ENCODE results near the gene PAH. TPM values are rescaled to one million over a fixed set of nuclear protein-coding genes. Genes with fewer than 3 reads are reported as not detected.

PAH gene
- total and polyA plus RNA-seq, 2 donors (not counting 3 experiments of a cell fraction or from before 2014, with no cell fraction given) = not detected

DNA sequence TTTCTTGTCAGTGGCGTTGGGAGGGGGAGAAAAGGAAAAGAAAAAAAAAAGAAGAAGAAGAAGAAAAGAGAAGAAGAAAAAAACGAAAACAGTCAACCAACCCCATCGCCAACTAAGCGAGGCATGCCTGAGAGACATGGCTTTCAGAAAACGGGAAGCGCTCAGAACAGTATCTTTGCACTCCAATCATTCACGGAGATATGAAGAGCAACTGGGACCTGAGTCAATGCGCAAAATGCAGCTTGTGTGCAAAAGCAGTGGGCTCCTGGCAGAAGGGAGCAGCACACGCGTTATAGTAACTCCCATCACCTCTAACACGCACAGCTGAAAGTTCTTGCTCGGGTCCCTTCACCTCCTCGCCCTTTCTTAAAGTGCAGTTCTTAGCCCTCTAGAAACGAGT, 42.3 kb upstream of the PAH start:
- no peak overlapping the region for H3K4me3 ChIP-seq (replicated peaks in 1 of 3; ENCODE audit: insufficient read depth in 1 of 3, low read depth in 1 of 3, low read length in 3 of 3)
- FAIRE-seq (no peak), DNase-seq (ENCODE audit: low read depth, low spot score) (no peak)
- ChIA-PET POLR2A (interaction anchor here (0.7 kb wide), 1 partner anchor 11 kb away, joined by 3 read pairs; no protein-coding TSS in a partner anchor), CTCF (interaction anchor here (2.0 kb wide), 1 partner anchor 11 kb away, joined by 7 read pairs; no protein-coding TSS in a partner anchor)
- peaks cover 53 to 83% of the 10 kb centered on the region in 2 experiments for H3K27me3 ChIP-seq (ENCODE audit: control insufficient read depth in 2 of 2, insufficient read depth in 2 of 2, low read length in 2 of 2)
- no peak overlapping the region for H3K9ac ChIP-seq (replicated peaks; ENCODE audit: extremely low read depth, insufficient read depth, low read length)
- no peaks in the 10 kb centered on the region for H3K9me1 ChIP-seq (replicated peaks; ENCODE audit: control insufficient read depth, extremely low read depth, insufficient read depth, low read length)
- H2AFZ ChIP-seq (ENCODE audit: low read depth, low read length) = no peak overlapping the region
- dilution Hi-C loops (cut with MboI; ENCODE audit: extremely low pct_ligation_motif_present, low sequenced_read_pairs) (no loop called here), intact Hi-C loops (cut with micrococcal nuclease) (no loop called here)
- H3K79me2 ChIP-seq (ENCODE audit: control insufficient read depth, insufficient read depth, low read length) = no peaks in the 10 kb centered on the region
- no peak overlapping the region for H3K27ac ChIP-seq (ENCODE audit: insufficient read depth, low read depth, low read length)
- TF ChIP-seq POLR2AphosphoS5 (IDR thresholded peaks at IDR 0.05; ENCODE audit: insufficient read depth, low read depth, low read length) = no peak
- no peaks in the 10 kb centered on the region for H3K9me3 ChIP-seq (replicated peaks; ENCODE audit: control insufficient read depth, insufficient read depth, low read length)
- no peaks in the 10 kb centered on the region for H3K36me3 ChIP-seq (ENCODE audit: control insufficient read depth in 2 of 2, extremely low read depth in 1 of 2, insufficient read depth in 2 of 2, low read length in 2 of 2)
- peaks cover 4% of the 10 kb centered on the region for H3K4me1 ChIP-seq (ENCODE audit: control insufficient read depth, extremely low read depth, insufficient read depth, low read length)
- H3K4me2 ChIP-seq (ENCODE audit: insufficient read depth, low read length) = no peak overlapping the region
- BruUV-seq (replicated peaks) = no TSS peak
- no peaks in the 10 kb centered on the region for H4K20me1 ChIP-seq (replicated peaks; ENCODE audit: control insufficient read depth, extremely low read depth, insufficient read depth, low read length)

GRCh38 chr12:102958830-102959176, 41.8 kb upstream of the PAH start:
- H3K4me2 ChIP-seq (ENCODE audit: insufficient read depth, low read length) = no peak overlapping the region
- no peaks in the 10 kb centered on the region for H3K79me2 ChIP-seq (ENCODE audit: control insufficient read depth, insufficient read depth, low read length)
- no peaks in the 10 kb centered on the region for H4K20me1 ChIP-seq (replicated peaks; ENCODE audit: control insufficient read depth, extremely low read depth, insufficient read depth, low read length)
- ChIA-PET POLR2A (no interaction called here), CTCF (interaction anchor here (2.0 kb wide), 1 partner anchor 10 kb away, joined by 7 read pairs; no protein-coding TSS in a partner anchor)
- H3K9me3 ChIP-seq (replicated peaks; ENCODE audit: control insufficient read depth, insufficient read depth, low read length) = no peaks in the 10 kb centered on the region
- no peaks in the 10 kb centered on the region for H3K36me3 ChIP-seq (ENCODE audit: control insufficient read depth in 2 of 2, extremely low read depth in 1 of 2, insufficient read depth in 2 of 2, low read length in 2 of 2)
- FAIRE-seq (no peak), DNase-seq (ENCODE audit: low read depth, low spot score) (no peak)
- peaks cover 51 to 79% of the 10 kb centered on the region in 2 experiments for H3K27me3 ChIP-seq (ENCODE audit: control insufficient read depth in 2 of 2, insufficient read depth in 2 of 2, low read length in 2 of 2)
- TF ChIP-seq POLR2A (IDR thresholded peaks at IDR 0.05; ENCODE audit: low read depth, low read length) = no peak
- TF ChIP-seq, protein P1, sequence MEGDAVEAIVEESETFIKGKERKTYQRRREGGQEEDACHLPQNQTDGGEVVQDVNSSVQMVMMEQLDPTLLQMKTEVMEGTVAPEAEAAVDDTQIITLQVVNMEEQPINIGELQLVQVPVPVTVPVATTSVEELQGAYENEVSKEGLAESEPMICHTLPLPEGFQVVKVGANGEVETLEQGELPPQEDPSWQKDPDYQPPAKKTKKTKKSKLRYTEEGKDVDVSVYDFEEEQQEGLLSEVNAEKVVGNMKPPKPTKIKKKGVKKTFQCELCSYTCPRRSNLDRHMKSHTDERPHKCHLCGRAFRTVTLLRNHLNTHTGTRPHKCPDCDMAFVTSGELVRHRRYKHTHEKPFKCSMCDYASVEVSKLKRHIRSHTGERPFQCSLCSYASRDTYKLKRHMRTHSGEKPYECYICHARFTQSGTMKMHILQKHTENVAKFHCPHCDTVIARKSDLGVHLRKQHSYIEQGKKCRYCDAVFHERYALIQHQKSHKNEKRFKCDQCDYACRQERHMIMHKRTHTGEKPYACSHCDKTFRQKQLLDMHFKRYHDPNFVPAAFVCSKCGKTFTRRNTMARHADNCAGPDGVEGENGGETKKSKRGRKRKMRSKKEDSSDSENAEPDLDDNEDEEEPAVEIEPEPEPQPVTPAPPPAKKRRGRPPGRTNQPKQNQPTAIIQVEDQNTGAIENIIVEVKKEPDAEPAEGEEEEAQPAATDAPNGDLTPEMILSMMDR (IDR thresholded peaks at IDR 0.05; ENCODE audit: extremely low read depth in 1 of 2, insufficient read depth in 1 of 2, low read depth in 1 of 2, low read length in 2 of 2) = no peak
- TF ChIP-seq JUN (IDR thresholded peaks at IDR 0.05; ENCODE audit: borderline replicate concordance, insufficient read depth, insufficient read length, low read depth) = no peak
- TF ChIP-seq EZH2 (IDR thresholded peaks at IDR 0.05; ENCODE audit: borderline replicate concordance, low read depth, low read length, severe bottlenecking) = no peak
- TF ChIP-seq POLR2AphosphoS5 (IDR thresholded peaks at IDR 0.05; ENCODE audit: insufficient read depth, low read depth, low read length) = no peak
- TF ChIP-seq, protein P2, sequence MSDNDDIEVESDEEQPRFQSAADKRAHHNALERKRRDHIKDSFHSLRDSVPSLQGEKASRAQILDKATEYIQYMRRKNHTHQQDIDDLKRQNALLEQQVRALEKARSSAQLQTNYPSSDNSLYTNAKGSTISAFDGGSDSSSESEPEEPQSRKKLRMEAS (IDR thresholded peaks at IDR 0.05; ENCODE audit: insufficient read depth, insufficient read length) = no peak
- no peak for TF ChIP-seq GATA2 (IDR thresholded peaks at IDR 0.05; ENCODE audit: insufficient read depth, insufficient read length, low read depth, low read length)
- no peak for TF ChIP-seq MYC (IDR thresholded peaks at IDR 0.05; ENCODE audit: low read depth, low read length)
- no peak for TF ChIP-seq FOS (IDR thresholded peaks at IDR 0.05; ENCODE audit: borderline replicate concordance, insufficient read depth, low read length)
- BruUV-seq (replicated peaks) = no TSS peak
- H3K9me1 ChIP-seq (replicated peaks; ENCODE audit: control insufficient read depth, extremely low read depth, insufficient read depth, low read length) = no peaks in the 10 kb centered on the region
- H3K4me1 ChIP-seq (ENCODE audit: control insufficient read depth, extremely low read depth, insufficient read depth, low read length) = peaks cover 4% of the 10 kb centered on the region
- H3K4me3 ChIP-seq (replicated peaks in 1 of 3; ENCODE audit: insufficient read depth in 1 of 3, low read depth in 1 of 3, low read length in 3 of 3) = no peak overlapping the region
- intact Hi-C loops (cut with micrococcal nuclease) (no loop called here), dilution Hi-C loops (cut with MboI; ENCODE audit: extremely low pct_ligation_motif_present, low sequenced_read_pairs) (no loop called here)
- H3K9ac ChIP-seq (replicated peaks; ENCODE audit: extremely low read depth, insufficient read depth, low read length) = no peak overlapping the region
- H3K27ac ChIP-seq (ENCODE audit: insufficient read depth, low read depth, low read length) = no peak overlapping the region
- H2AFZ ChIP-seq (ENCODE audit: low read depth, low read length) = no peak overlapping the region

Data from endothelial cell of umbilical vein (primary cell).